Colonic mucosa (tissue), 4 donors: ENCODE results near the gene KCNE4. TPM values are rescaled to one million over a fixed set of nuclear protein-coding genes. Genes with fewer than 3 reads are reported as not detected.

ENCODE experiments used
- DNase-seq: peaks from one replicate; pipeline ENCODE4 v3.0.0-alpha.2; 2020
- H3K27ac ChIP-seq: fragments of 200-600 bp; one replicate; pipeline ENCODE4 v1.8.0; 2021
- H3K27me3 ChIP-seq: fragments of 200-600 bp; one replicate; pipeline ENCODE4 v1.8.0; 2021
- H3K36me3 ChIP-seq: fragments of 200-600 bp; one replicate; pipeline ENCODE4 v1.8.0; 2021
- H3K4me1 ChIP-seq: fragments of 200-600 bp; one replicate; pipeline ENCODE4 v1.8.0; 2021; ENCODE audit warnings: mild to moderate bottlenecking
- H3K4me3 ChIP-seq: fragments of 200-600 bp; one replicate; pipeline ENCODE4 v1.8.0; 2021
- H3K9ac ChIP-seq, 2 donors: one replicate each; pipeline ENCODE4 v1.7.0; 2013; ENCODE audit warnings: control low read depth in 2 of 2, low read depth in 2 of 2, low read length in 2 of 2
- H3K9me3 ChIP-seq: fragments of 200-600 bp; one replicate; pipeline ENCODE4 v1.8.0; 2021
- CTCF ChIP-seq: fragments of 200-600 bp; IDR thresholded peaks from one replicate; pipeline ENCODE4 v1.8.0; 2022; ENCODE audit warnings: antibody characterized with exemption, mild to moderate bottlenecking
- intact Hi-C: fragments of 100-400 bp; cut with DNase I; formaldehyde crosslinking; loops from one replicate; pipeline ENCODE4 v1.14.1; 2022
- total RNA-seq, 2 donors: library from RNA; stranded (reverse); fragmentation: NEBNext Ultra II Directional in 1 of 2; extraction: Animal tissue kit (Norgen Biotek cat#: 25700) in 1 of 2; gene quantifications; one replicate each; pipeline ENCODE4 v1.2.1, GENCODE V29; 2021
- donor health status: healthy.
- donor health status: DM: no; HTN: no; CAD: no.
- donor health status: DM: no; HTN: no; CAD: no.

Gene KCNE4
- total RNA-seq, 2 donors from 2014 or later: 0.42 to 2.1 TPM

- DNase-seq: no peak
- Histone ChIP-seq H3K27me3 (no peaks in the 10 kb centered on the region), H3K36me3 (no peaks in the 10 kb centered on the region), H3K9ac (no peak overlapping the region), H3K9me3 (no peaks in the 10 kb centered on the region), H3K4me3 (no peak overlapping the region), H3K4me1 (no peaks in the 10 kb centered on the region), H3K27ac (no peak overlapping the region)
- intact Hi-C loops: no loop called here
- no peak for TF ChIP-seq CTCF
These were observed 43.2 kb downstream of the KCNE4 start for GRCh38 chr2:223095207-223095606.

- H3K4me3 ChIP-seq: no peak overlapping the region
- no peak overlapping the region for H3K27ac ChIP-seq
- H3K9ac ChIP-seq: no peak overlapping the region
- intact Hi-C loops: no loop called here
- no peaks in the 10 kb centered on the region for H3K9me3 ChIP-seq
- DNase-seq: no peak
- no peaks in the 10 kb centered on the region for H3K27me3 ChIP-seq
- H3K4me1 ChIP-seq: no peaks in the 10 kb centered on the region
- no peak for TF ChIP-seq CTCF
- H3K36me3 ChIP-seq: no peaks in the 10 kb centered on the region
These were observed 44.4 kb downstream of the KCNE4 start for GRCh38 chr2:223096235-223096970.

- TF ChIP-seq CTCF: no peak
- H3K9me3 ChIP-seq: no peaks in the 10 kb centered on the region
- no peak overlapping the region for H3K4me3 ChIP-seq
- no peaks in the 10 kb centered on the region for H3K27me3 ChIP-seq
- H3K9ac ChIP-seq: no peak overlapping the region
- intact Hi-C loops: no loop called here
- DNase-seq: no peak
- H3K36me3 ChIP-seq: no peaks in the 10 kb centered on the region
- H3K4me1 ChIP-seq: no peaks in the 10 kb centered on the region
- no peak overlapping the region for H3K27ac ChIP-seq
These were observed 45.9 kb downstream of the KCNE4 start for GRCh38 chr2:223097888-223098383.

- H3K36me3 ChIP-seq: no peaks in the 10 kb centered on the region
- H3K9me3 ChIP-seq: no peaks in the 10 kb centered on the region
- H3K27me3 ChIP-seq: no peaks in the 10 kb centered on the region
- no peak for TF ChIP-seq CTCF
- H3K9ac ChIP-seq: no peak overlapping the region
- intact Hi-C loops: no loop called here
- no peak for DNase-seq
- H3K4me1 ChIP-seq: no peaks in the 10 kb centered on the region
- H3K4me3 ChIP-seq: no peak overlapping the region
- H3K27ac ChIP-seq: no peak overlapping the region
These were observed 47.6 kb downstream of the KCNE4 start for GRCh38 chr2:223099561-223099960.

- Histone ChIP-seq H3K27ac (no peak overlapping the region), H3K9me3 (no peaks in the 10 kb centered on the region), H3K9ac (no peak overlapping the region), H3K4me3 (no peak overlapping the region), H3K36me3 (no peaks in the 10 kb centered on the region), H3K4me1 (no peaks in the 10 kb centered on the region), H3K27me3 (no peaks in the 10 kb centered on the region)
- intact Hi-C loops: loop anchor here (5.0 kb wide), 1 partner anchor 118 kb away; no protein-coding TSS in a partner anchor
- no peak for DNase-seq
- no peak for TF ChIP-seq CTCF
These were observed 48.1 kb downstream of the KCNE4 start for GRCh38 chr2:223100061-223100511.
